GM12873 (cell line): ENCODE measurements around the gene PRKN.

Experiments
- CTCF ChIP-seq: IDR thresholded peaks from 2 replicates; pipeline ENCODE4 v1.5.1; 2012; ENCODE audit warnings: low read depth, mild to moderate bottlenecking, moderate library complexity, low read length, control low read depth; ENCODE audit not compliant: insufficient read depth; ENCODE audit errors: missing control alignments

The PRKN gene

GRCh38 chr6:162680871-162681270, 46.7 kb downstream of the PRKN start:
- no peak for TF ChIP-seq CTCF

- TF ChIP-seq CTCF: no peak
Observed at GRCh38 chr6:162680367-162680766, 47.2 kb downstream of the PRKN start.

GRCh38 chr6:162679681-162680080, 47.9 kb downstream of the PRKN start:
- no peak for TF ChIP-seq CTCF

- no peak for TF ChIP-seq CTCF
Observed at GRCh38 chr6:162675503-162675902, 52.1 kb downstream of the PRKN start.

- TF ChIP-seq CTCF: no peak
Observed at GRCh38 chr6:162674452-162674851, 53.1 kb downstream of the PRKN start.

GRCh38 chr6:162671580-162672165, 55.9 kb downstream of the PRKN start:
- TF ChIP-seq CTCF: no peak

GRCh38 chr6:162670345-162670744, 57.2 kb downstream of the PRKN start:
- TF ChIP-seq CTCF: no peak

- no peak for TF ChIP-seq CTCF
Observed at GRCh38 chr6:162666246-162666645, 61.3 kb downstream of the PRKN start.
